K562 (cell line): ENCODE data around the gene TTC27. TPM values are rescaled to one million over a fixed set of nuclear protein-coding genes. Genes with fewer than 3 reads are reported as not detected.

Experiments used
- DPF2 ChIP-seq: fragments of 450-650 bp; IDR thresholded peaks from 2 replicates; pipeline ENCODE4 v1.6.1; 2016
- EZH2 ChIP-seq: IDR thresholded peaks from 2 replicates; pipeline ENCODE4 v1.6.1; 2012; ENCODE audit warnings: low read depth, mild to moderate bottlenecking, inconsistent platforms, low read length, borderline replicate concordance
- MECOM ChIP-seq: fragments of 250-450 bp; sonication (Bioruptor Pico); IDR thresholded peaks from 2 replicates; pipeline ENCODE4 v1.8.0; 2022; ENCODE audit warnings: inconsistent platforms
- NELFE ChIP-seq: IDR thresholded peaks from 2 replicates; pipeline ENCODE4 v1.6.1; 2011; ENCODE audit warnings: mild to moderate bottlenecking; ENCODE audit not compliant: insufficient read depth, insufficient read length
- NEUROD1 ChIP-seq: fragments of 150-350 bp; IDR thresholded peaks from 2 replicates; pipeline ENCODE4 v1.6.1; 2014; ENCODE audit warnings: borderline replicate concordance, low read length, low read depth; ENCODE audit not compliant: partially characterized antibody
- POLR2G ChIP-seq: fragments of 200-400 bp; formaldehyde crosslinking; IDR thresholded peaks from 2 replicates; pipeline ENCODE4 v1.6.1; 2017; ENCODE audit warnings: low read depth, mild to moderate bottlenecking, antibody characterized with exemption, low read length, moderate library complexity
- RFX5 ChIP-seq: IDR thresholded peaks from 2 replicates; pipeline ENCODE4 v1.6.1; 2011; ENCODE audit warnings: low read depth, mild to moderate bottlenecking, improper control_type of control experiment, low read length
- SRSF9 ChIP-seq: fragments of 200-400 bp; formaldehyde crosslinking; IDR thresholded peaks from 2 replicates; pipeline ENCODE4 v1.6.1; 2017; ENCODE audit warnings: low read depth, low read length, borderline replicate concordance
- TGIF2 ChIP-seq: sonication (generic); formaldehyde crosslinking; IDR thresholded peaks from 2 replicates; pipeline ENCODE4 v1.8.1; 2022; ENCODE audit warnings: mild to moderate bottlenecking, missing genetic modification reagents, moderate library complexity
- TSC22D4 ChIP-seq: fragments of 450-650 bp; IDR thresholded peaks from 2 replicates; pipeline ENCODE4 v1.6.1; 2016; ENCODE audit warnings: missing genetic modification characterization, missing biosample characterization, control low read depth
- ZNF133 ChIP-seq: fragments of 250-450 bp; sonication (Bioruptor Pico); IDR thresholded peaks from 2 replicates; pipeline ENCODE4 v1.4.0; 2020; ENCODE audit warnings: mild to moderate bottlenecking
- ZNF212 ChIP-seq: fragments of 450-650 bp; formaldehyde crosslinking; IDR thresholded peaks from 2 replicates; pipeline ENCODE4 v1.4.0; 2020; ENCODE audit warnings: mild to moderate bottlenecking
- polyA plus RNA-seq, 8 experiments: library from polyadenylated mRNA; depleted of rRNA in 4 of 8; stranded (reverse) in 5 of 8; unstranded in 3 of 8; fragments of >200 nt; fragmentation: Nextera tagmentation in 2 of 8; fragmentation: Illumina TruSeq in 1 of 8; extraction: Ambion mirVana in 2 of 8; extraction: Trizol in 1 of 8; gene quantifications; 2 replicates each; pipeline versions ENCODE4 v1.2.1 to v1.2.3, GENCODE V29; 2011 to 2014; ENCODE audit warnings: inconsistent platforms in 1 of 8, missing spikeins in 1 of 8
- total RNA-seq, 7 experiments: library from RNA; depleted of rRNA in 6 of 7; stranded (reverse); fragments of >200 nt in 6 of 7; fragmentation: Illumina TruSeq in 2 of 7; extraction: Trizol in 2 of 7; gene quantifications; 2 replicates each; pipeline versions ENCODE4 v1.2.1 to v1.2.3, GENCODE V29; 2011 to 2021; ENCODE audit warnings: low replicate concordance in 1 of 7
- TF ChIP-seq, protein P1 (sequence below): fragments of 250-450 bp; sonication (Bioruptor Pico); IDR thresholded peaks from 2 replicates; pipeline ENCODE4 v1.4.0; 2020
- TF ChIP-seq, protein P2 (sequence below): fragments of 450-650 bp; IDR thresholded peaks from 2 replicates; pipeline ENCODE4 v1.6.1; 2016; ENCODE audit warnings: mild to moderate bottlenecking
- TF ChIP-seq, protein P3 (sequence below): fragments of 200-400 bp; formaldehyde crosslinking; IDR thresholded peaks from 2 replicates; pipeline ENCODE4 v1.6.1; 2017; ENCODE audit warnings: mild to moderate bottlenecking, low read depth, low read length, moderate library complexity
- TF ChIP-seq, protein P4 (sequence below), 2 experiments: fragments of 450-650 bp in 1 of 2; sonication (generic) in 1 of 2; formaldehyde crosslinking in 1 of 2; IDR thresholded peaks in 1 of 2; conservative IDR thresholded peaks in 1 of 2; 2 replicates each; pipeline versions ENCODE4 v1.6.1 to v1.8.1; 2016 to 2023; ENCODE audit warnings: mild to moderate bottlenecking in 2 of 2, moderate library complexity in 2 of 2, inconsistent platforms in 1 of 2, missing genetic modification reagents in 1 of 2

The TTC27 gene
- total and polyA plus RNA-seq, 9 of the 15 experiments (the other 6 are each of a cell fraction or from before 2014, with no cell fraction given), result 44.3 to 93.4 (median 57.3) TPM

DNA sequence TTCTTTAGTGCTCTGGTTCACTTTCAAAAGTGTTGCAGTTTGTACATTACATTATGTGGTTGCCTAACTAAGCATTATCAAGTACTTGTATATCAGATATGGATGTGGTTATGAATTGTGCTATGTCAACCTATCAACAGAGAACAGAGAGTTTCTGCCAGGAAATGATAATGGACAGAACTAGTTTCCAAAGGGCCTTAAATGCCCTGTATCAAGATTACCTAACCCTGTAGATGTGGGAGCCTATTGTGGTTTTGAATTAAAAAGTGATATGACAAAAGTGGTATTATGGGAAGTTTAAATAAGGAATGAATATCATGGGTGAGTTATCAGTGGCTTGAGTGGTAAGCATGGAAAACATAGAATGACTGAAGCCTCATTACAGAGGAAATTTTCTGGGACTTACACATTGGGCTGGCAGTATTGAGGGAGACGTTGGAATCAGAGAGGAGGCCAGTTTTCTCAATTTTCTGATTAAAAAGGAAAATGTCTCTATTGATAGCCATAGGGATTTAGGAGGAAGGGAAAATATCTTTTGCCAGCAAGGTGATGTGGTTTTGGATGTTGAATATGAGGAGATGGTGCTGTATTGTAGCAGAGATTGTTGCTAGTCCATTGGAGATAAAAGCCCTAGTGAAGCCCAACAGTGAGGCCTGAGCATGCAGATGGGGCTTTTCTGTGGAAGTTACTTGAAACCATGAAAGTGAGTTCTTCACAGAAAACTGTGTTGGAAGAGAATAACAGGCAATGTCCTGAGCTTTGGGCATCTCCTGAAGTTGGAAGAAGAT, 140.7 kb downstream of the TTC27 start (continued):
- TF ChIP-seq, protein P1, sequence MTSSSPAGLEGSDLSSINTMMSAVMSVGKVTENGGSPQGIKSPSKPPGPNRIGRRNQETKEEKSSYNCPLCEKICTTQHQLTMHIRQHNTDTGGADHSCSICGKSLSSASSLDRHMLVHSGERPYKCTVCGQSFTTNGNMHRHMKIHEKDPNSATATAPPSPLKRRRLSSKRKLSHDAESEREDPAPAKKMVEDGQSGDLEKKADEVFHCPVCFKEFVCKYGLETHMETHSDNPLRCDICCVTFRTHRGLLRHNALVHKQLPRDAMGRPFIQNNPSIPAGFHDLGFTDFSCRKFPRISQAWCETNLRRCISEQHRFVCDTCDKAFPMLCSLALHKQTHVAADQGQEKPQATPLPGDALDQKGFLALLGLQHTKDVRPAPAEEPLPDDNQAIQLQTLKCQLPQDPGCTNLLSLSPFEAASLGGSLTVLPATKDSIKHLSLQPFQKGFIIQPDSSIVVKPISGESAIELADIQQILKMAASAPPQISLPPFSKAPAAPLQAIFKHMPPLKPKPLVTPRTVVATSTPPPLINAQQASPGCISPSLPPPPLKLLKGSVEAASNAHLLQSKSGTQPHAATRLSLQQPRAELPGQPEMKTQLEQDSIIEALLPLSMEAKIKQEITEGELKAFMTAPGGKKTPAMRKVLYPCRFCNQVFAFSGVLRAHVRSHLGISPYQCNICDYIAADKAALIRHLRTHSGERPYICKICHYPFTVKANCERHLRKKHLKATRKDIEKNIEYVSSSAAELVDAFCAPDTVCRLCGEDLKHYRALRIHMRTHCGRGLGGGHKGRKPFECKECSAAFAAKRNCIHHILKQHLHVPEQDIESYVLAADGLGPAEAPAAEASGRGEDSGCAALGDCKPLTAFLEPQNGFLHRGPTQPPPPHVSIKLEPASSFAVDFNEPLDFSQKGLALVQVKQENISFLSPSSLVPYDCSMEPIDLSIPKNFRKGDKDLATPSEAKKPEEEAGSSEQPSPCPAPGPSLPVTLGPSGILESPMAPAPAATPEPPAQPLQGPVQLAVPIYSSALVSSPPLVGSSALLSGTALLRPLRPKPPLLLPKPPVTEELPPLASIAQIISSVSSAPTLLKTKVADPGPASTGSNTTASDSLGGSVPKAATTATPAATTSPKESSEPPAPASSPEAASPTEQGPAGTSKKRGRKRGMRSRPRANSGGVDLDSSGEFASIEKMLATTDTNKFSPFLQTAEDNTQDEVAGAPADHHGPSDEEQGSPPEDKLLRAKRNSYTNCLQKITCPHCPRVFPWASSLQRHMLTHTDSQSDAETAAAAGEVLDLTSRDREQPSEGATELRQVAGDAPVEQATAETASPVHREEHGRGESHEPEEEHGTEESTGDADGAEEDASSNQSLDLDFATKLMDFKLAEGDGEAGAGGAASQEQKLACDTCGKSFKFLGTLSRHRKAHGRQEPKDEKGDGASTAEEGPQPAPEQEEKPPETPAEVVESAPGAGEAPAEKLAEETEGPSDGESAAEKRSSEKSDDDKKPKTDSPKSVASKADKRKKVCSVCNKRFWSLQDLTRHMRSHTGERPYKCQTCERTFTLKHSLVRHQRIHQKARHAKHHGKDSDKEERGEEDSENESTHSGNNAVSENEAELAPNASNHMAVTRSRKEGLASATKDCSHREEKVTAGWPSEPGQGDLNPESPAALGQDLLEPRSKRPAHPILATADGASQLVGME (CRISPR knock-in tag), result no peak
- TF ChIP-seq, protein P2, sequence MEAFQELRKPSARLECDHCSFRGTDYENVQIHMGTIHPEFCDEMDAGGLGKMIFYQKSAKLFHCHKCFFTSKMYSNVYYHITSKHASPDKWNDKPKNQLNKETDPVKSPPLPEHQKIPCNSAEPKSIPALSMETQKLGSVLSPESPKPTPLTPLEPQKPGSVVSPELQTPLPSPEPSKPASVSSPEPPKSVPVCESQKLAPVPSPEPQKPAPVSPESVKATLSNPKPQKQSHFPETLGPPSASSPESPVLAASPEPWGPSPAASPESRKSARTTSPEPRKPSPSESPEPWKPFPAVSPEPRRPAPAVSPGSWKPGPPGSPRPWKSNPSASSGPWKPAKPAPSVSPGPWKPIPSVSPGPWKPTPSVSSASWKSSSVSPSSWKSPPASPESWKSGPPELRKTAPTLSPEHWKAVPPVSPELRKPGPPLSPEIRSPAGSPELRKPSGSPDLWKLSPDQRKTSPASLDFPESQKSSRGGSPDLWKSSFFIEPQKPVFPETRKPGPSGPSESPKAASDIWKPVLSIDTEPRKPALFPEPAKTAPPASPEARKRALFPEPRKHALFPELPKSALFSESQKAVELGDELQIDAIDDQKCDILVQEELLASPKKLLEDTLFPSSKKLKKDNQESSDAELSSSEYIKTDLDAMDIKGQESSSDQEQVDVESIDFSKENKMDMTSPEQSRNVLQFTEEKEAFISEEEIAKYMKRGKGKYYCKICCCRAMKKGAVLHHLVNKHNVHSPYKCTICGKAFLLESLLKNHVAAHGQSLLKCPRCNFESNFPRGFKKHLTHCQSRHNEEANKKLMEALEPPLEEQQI, result peak; percentile 92
- TF ChIP-seq ZNF212 (CRISPR knock-in tag) (no peak), EZH2 (no peak), TSC22D4 (tag) (peak; percentile 76; the same call in 1 of the 2 replicates), SRSF9 (no peak), RFX5 (no peak), MECOM (CRISPR knock-in tag) (no peak), ZNF133 (CRISPR knock-in tag) (no peak), DPF2 (peak; percentile 99), TGIF2 (CRISPR knock-in tag) (no peak), NEUROD1 (peak; percentile 62), POLR2G (no peak), NELFE (no peak)
- TF ChIP-seq, protein P3, sequence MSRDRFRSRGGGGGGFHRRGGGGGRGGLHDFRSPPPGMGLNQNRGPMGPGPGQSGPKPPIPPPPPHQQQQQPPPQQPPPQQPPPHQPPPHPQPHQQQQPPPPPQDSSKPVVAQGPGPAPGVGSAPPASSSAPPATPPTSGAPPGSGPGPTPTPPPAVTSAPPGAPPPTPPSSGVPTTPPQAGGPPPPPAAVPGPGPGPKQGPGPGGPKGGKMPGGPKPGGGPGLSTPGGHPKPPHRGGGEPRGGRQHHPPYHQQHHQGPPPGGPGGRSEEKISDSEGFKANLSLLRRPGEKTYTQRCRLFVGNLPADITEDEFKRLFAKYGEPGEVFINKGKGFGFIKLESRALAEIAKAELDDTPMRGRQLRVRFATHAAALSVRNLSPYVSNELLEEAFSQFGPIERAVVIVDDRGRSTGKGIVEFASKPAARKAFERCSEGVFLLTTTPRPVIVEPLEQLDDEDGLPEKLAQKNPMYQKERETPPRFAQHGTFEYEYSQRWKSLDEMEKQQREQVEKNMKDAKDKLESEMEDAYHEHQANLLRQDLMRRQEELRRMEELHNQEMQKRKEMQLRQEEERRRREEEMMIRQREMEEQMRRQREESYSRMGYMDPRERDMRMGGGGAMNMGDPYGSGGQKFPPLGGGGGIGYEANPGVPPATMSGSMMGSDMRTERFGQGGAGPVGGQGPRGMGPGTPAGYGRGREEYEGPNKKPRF, result no peak
- TF ChIP-seq, protein P4, sequence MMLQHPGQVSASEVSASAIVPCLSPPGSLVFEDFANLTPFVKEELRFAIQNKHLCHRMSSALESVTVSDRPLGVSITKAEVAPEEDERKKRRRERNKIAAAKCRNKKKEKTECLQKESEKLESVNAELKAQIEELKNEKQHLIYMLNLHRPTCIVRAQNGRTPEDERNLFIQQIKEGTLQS (IDR thresholded peaks at IDR 0.05), result peak; percentile 47; the same call in 1 of the 2 replicates
- TF ChIP-seq, protein P4 (CRISPR knock-in tag; conservative IDR thresholded peaks at IDR 0.05), result no peak
